GM21367 (cell line): ENCODE results near the gene ANO3.
"Not testable (repeated sequence)": the region's sequence is repeated elsewhere in the genome, so short reads cannot be mapped to it uniquely, and the experiment has no call there.

Experiments
- ATAC-seq: cut with Tn5 transposase; IDR thresholded peaks from one replicate; pipeline ENCODE4 v1.9.1; 2021; ENCODE audit not compliant: unreplicated experiment

ANO3 gene

GRCh38 chr11:26618441-26618840 lies 286.5 kb downstream of the ANO3 start:
- no peak for ATAC-seq

- ATAC-seq: no peak
Measured at GRCh38 chr11:26620282-26621045, 288.5 kb downstream of the ANO3 start.

- ATAC-seq: no peak
Measured at GRCh38 chr11:26621132-26621531, 289.2 kb downstream of the ANO3 start.

- ATAC-seq: no peak
Measured at GRCh38 chr11:26622181-26622580, 290.3 kb downstream of the ANO3 start.

GRCh38 chr11:26623076-26623659 lies 291.2 kb downstream of the ANO3 start:
- ATAC-seq: no peak

- ATAC-seq: no peak
Measured at GRCh38 chr11:26626346-26626745, 294.4 kb downstream of the ANO3 start.

GRCh38 chr11:26632691-26633159 lies 300.8 kb downstream of the ANO3 start:
- no peak for ATAC-seq

- not testable (repeated sequence) for ATAC-seq
Measured at GRCh38 chr11:26643314-26643713, 311.4 kb downstream of the ANO3 start.

- ATAC-seq: peak; percentile 77
Measured at GRCh38 chr11:26649884-26650283, 318.0 kb downstream of the ANO3 start.

- ATAC-seq: no peak
Measured at GRCh38 chr11:26651916-26652315, 320.0 kb downstream of the ANO3 start.

GRCh38 chr11:26655287-26655686 lies 323.4 kb downstream of the ANO3 start:
- no peak for ATAC-seq

- ATAC-seq: no peak
Measured at GRCh38 chr11:26662916-26663315, 331.0 kb downstream of the ANO3 start.

GRCh38 chr11:26665036-26665435 lies 333.1 kb downstream of the ANO3 start:
- no peak for ATAC-seq

- ATAC-seq: no peak
Measured at GRCh38 chr11:26665946-26666345, 334.0 kb downstream of the ANO3 start.

GRCh38 chr11:26675233-26675928 lies 343.5 kb downstream of the ANO3 start:
- ATAC-seq: no peak

- ATAC-seq: no peak
Measured at GRCh38 chr11:26676641-26677040, 344.7 kb downstream of the ANO3 start.

GRCh38 chr11:26677566-26677965 lies 345.6 kb downstream of the ANO3 start:
- no peak for ATAC-seq

- ATAC-seq: no peak
Measured at GRCh38 chr11:26687351-26687750, 355.4 kb downstream of the ANO3 start.

GRCh38 chr11:26688701-26689100 lies 356.8 kb downstream of the ANO3 start:
- no peak for ATAC-seq

- no peak for ATAC-seq
Measured at GRCh38 chr11:26696330-26696729, 364.4 kb downstream of the ANO3 start.

- ATAC-seq: no peak
Measured at GRCh38 chr11:26698224-26698623, 366.3 kb downstream of the ANO3 start.
